Bronchial epithelial cell (primary cell): Measurements from ENCODE around the gene LYPD1. TPM values are rescaled to one million over a fixed set of nuclear protein-coding genes. Genes with fewer than 3 reads are reported as not detected.

Experiments used
- DNase-seq: peaks from one replicate; pipeline ENCODE4 v3.0.0-alpha.2; 2010; ENCODE audit warnings: low read depth
- FAIRE-seq: peaks from 2 replicates; lab custom pipeline; 2011; peaks lifted over from hg19 to GRCh38; lab: Jason Lieb, UNC
- H3K27me3 ChIP-seq: 2 replicates; pipeline ENCODE4 v1.5.1; 2011; ENCODE audit warnings: low read length; ENCODE audit not compliant: control insufficient read depth, insufficient read depth
- H3K36me3 ChIP-seq: 2 replicates; pipeline ENCODE4 v1.5.1; 2011; ENCODE audit warnings: low read length; ENCODE audit not compliant: control insufficient read depth, insufficient read depth
- H3K4me3 ChIP-seq: 2 replicates; pipeline ENCODE4 v1.5.1; 2011; ENCODE audit warnings: mild to moderate bottlenecking, low read depth, low read length, control low read depth
- CTCF ChIP-seq: IDR thresholded peaks from 2 replicates; pipeline ENCODE4 v1.5.1; 2011; ENCODE audit warnings: mild to moderate bottlenecking, moderate library complexity, low read length, control low read depth, inconsistent platforms; ENCODE audit not compliant: insufficient read depth, severe bottlenecking
- total RNA-seq: library from RNA; depleted of rRNA; stranded (reverse); fragments of >200 nt; gene quantifications from 2 replicates; pipeline ENCODE4 v1.2.1, GENCODE V29; 2014

LYPD1 gene
- total RNA-seq, 1 donor from 2014 or later = under 0.01 TPM

GRCh38 chr2:132645722-132646539 is 24.1 kb downstream of the LYPD1 start:
- DNase-seq = no peak
- TF ChIP-seq CTCF = no peak
- no peaks in the 10 kb centered on the region for H3K27me3 ChIP-seq
- no peak for FAIRE-seq
- H3K36me3 ChIP-seq = peaks cover 3% of the 10 kb centered on the region
- no peak overlapping the region for H3K4me3 ChIP-seq

- DNase-seq (peak; percentile 19), FAIRE-seq (no peak)
- H3K4me3 ChIP-seq = no peak overlapping the region
- peaks cover 3% of the 10 kb centered on the region for H3K36me3 ChIP-seq
- no peak for TF ChIP-seq CTCF
- H3K27me3 ChIP-seq = no peaks in the 10 kb centered on the region
Observed at GRCh38 chr2:132645176-132645575, 24.8 kb downstream of the LYPD1 start.

- Histone ChIP-seq H3K36me3 (peaks cover 3% of the 10 kb centered on the region), H3K27me3 (no peaks in the 10 kb centered on the region), H3K4me3 (no peak overlapping the region)
- FAIRE-seq (no peak), DNase-seq (no peak)
- no peak for TF ChIP-seq CTCF
Observed at GRCh38 chr2:132642415-132642814, 27.6 kb downstream of the LYPD1 start.

- Histone ChIP-seq H3K27me3 (no peaks in the 10 kb centered on the region), H3K36me3 (peaks cover 3% of the 10 kb centered on the region), H3K4me3 (no peak overlapping the region)
- TF ChIP-seq CTCF = no peak
- FAIRE-seq = no peak
- DNase-seq = no peak
Observed at GRCh38 chr2:132641819-132642218, 28.2 kb downstream of the LYPD1 start.

- no peak for TF ChIP-seq CTCF
- FAIRE-seq (no peak), DNase-seq (no peak)
- H3K27me3 ChIP-seq = no peaks in the 10 kb centered on the region
- no peaks in the 10 kb centered on the region for H3K36me3 ChIP-seq
- no peak overlapping the region for H3K4me3 ChIP-seq
Observed at GRCh38 chr2:132640116-132640515, 29.9 kb downstream of the LYPD1 start.
